H1 (cell line): ENCODE measurements around the gene ARMC9. TPM values are rescaled to one million over a fixed set of nuclear protein-coding genes. Genes with fewer than 3 reads are reported as not detected.

Experiments used
- CTCF ChIA-PET: fragments of 300-600 bp; sonication (Branson Sonifier 250); formaldehyde crosslinking; loops from one replicate; lab custom pipeline; 2021; ENCODE audit not compliant: partially characterized antibody; lab: Charles Lee
- POLR2A ChIA-PET: fragments of 300-600 bp; sonication (Branson Sonifier 250); formaldehyde crosslinking; loops from one replicate; lab custom pipeline; 2021; ENCODE audit warnings: inconsistent platforms; ENCODE audit not compliant: partially characterized antibody; lab: Charles Lee
- DNase-seq, 2 experiments: peaks; one replicate each; pipeline versions ENCODE4 v3.0.0 to v3.0.0-alpha.2; 2010 to 2022; ENCODE audit warnings: low spot score in 2 of 2, low read depth in 1 of 2, mixed read lengths in 1 of 2
- FAIRE-seq: peaks from 2 replicates; lab custom pipeline; 2011; peaks lifted over from hg19 to GRCh38; lab: Jason Lieb, UNC
- H2AFZ ChIP-seq: 2 replicates; pipeline ENCODE4 v1.8.1; 2012; ENCODE audit warnings: low read length, inconsistent platforms
- H2AK5ac ChIP-seq: 2 replicates; pipeline ENCODE4 v1.6.1; 2013; ENCODE audit warnings: low read depth, low read length
- H2BK120ac ChIP-seq: replicated peaks from 2 replicates; pipeline ENCODE3; 2013; ENCODE audit warnings: low read depth, low read length, inconsistent platforms
- H2BK12ac ChIP-seq: 2 replicates; pipeline ENCODE4 v1.6.1; 2013; ENCODE audit warnings: low read depth, low read length
- H2BK15ac ChIP-seq: 2 replicates; pipeline ENCODE4 v1.6.1; 2013; ENCODE audit warnings: low read length
- H2BK20ac ChIP-seq: 2 replicates; pipeline ENCODE4 v1.6.1; 2013; ENCODE audit warnings: low read length
- H2BK5ac ChIP-seq: 2 replicates; pipeline ENCODE4 v1.6.1; 2013; ENCODE audit warnings: low read depth, low read length
- H3K14ac ChIP-seq: 2 replicates; pipeline ENCODE4 v1.6.1; 2013; ENCODE audit warnings: inconsistent platforms; ENCODE audit not compliant: insufficient read length
- H3K18ac ChIP-seq: 2 replicates; pipeline ENCODE4 v1.6.1; 2013; ENCODE audit warnings: low read length; ENCODE audit errors: extremely low read depth
- H3K23ac ChIP-seq: 2 replicates; pipeline ENCODE4 v1.6.1; 2013; ENCODE audit warnings: inconsistent platforms; ENCODE audit not compliant: insufficient read length
- H3K23me2 ChIP-seq: 2 replicates; pipeline ENCODE4 v1.6.1; 2013; ENCODE audit warnings: low read depth, low read length
- H3K27ac ChIP-seq: 2 replicates; pipeline ENCODE4 v1.6.1; 2011; ENCODE audit warnings: low read depth, low read length, inconsistent platforms
- H3K27me3 ChIP-seq, 4 experiments: replicated peaks in 1 of 4; 1 replicate in 1 of 4; 2 replicates in 3 of 4; pipeline versions ENCODE4 v1.6.1 to v1.8.1; 2011 to 2013; ENCODE audit warnings: low read length in 3 of 4, mild to moderate bottlenecking in 3 of 4, inconsistent platforms in 2 of 4, mixed read lengths in 2 of 4, moderate library complexity in 1 of 4; ENCODE audit not compliant: control insufficient read depth in 3 of 4, insufficient read depth in 3 of 4; ENCODE audit errors: extremely low read depth in 1 of 4
- H3K36me3 ChIP-seq, 4 experiments: 2 replicates each; pipeline versions ENCODE4 v1.6.1 to v1.8.1; 2011 to 2013; ENCODE audit warnings: mild to moderate bottlenecking in 4 of 4, low read length in 3 of 4, moderate library complexity in 2 of 4, control low read depth in 1 of 4, inconsistent platforms in 1 of 4; ENCODE audit not compliant: insufficient read depth in 4 of 4, control insufficient read depth in 2 of 4
- H3K4ac ChIP-seq: replicated peaks from 2 replicates; pipeline ENCODE3; 2013; ENCODE audit warnings: low read length, low read depth, mixed read lengths, inconsistent platforms; ENCODE audit not compliant: insufficient read length
- H3K4me1 ChIP-seq, 4 experiments: replicated peaks in 1 of 4; 1 replicate in 1 of 4; 2 replicates in 3 of 4; pipeline versions ENCODE4 v1.6.1 to v1.8.1; 2011 to 2013; ENCODE audit warnings: low read length in 3 of 4, inconsistent platforms in 2 of 4, mixed read lengths in 1 of 4; ENCODE audit not compliant: insufficient read depth in 4 of 4, control insufficient read depth in 3 of 4
- H3K4me2 ChIP-seq, 2 experiments: 2 replicates each; pipeline versions ENCODE4 v1.6.1 to v1.8.1; 2011 to 2013; ENCODE audit warnings: low read depth in 2 of 2, low read length in 2 of 2, control low read depth in 1 of 2, inconsistent platforms in 1 of 2, mild to moderate bottlenecking in 1 of 2; ENCODE audit not compliant: insufficient read depth in 1 of 2
- H3K4me3 ChIP-seq, 4 experiments: fragments of 200-600, 300-600 bp in 1 of 4; sonication (generic), shearing (Covaris generic), sonication (Bioruptor Twin) in 1 of 4; 2 replicates each; pipeline versions ENCODE4 v1.5.1 to v1.8.1; 2011 to 2016; ENCODE audit warnings: low read length in 4 of 4, low read depth in 3 of 4, control low read depth in 2 of 4, inconsistent platforms in 2 of 4, mild to moderate bottlenecking in 2 of 4, mixed read lengths in 1 of 4, moderate library complexity in 1 of 4; ENCODE audit not compliant: insufficient read depth in 2 of 4; ENCODE audit errors: extremely low read depth in 1 of 4
- H3K56ac ChIP-seq: replicated peaks from 2 replicates; pipeline ENCODE3; 2013; ENCODE audit warnings: low read depth, mild to moderate bottlenecking, mixed read lengths, low read length, inconsistent platforms; ENCODE audit not compliant: insufficient read length
- H3K79me1 ChIP-seq: 2 replicates; pipeline ENCODE4 v1.6.1; 2013; ENCODE audit warnings: low read depth, low read length, control low read depth
- H3K79me2 ChIP-seq, 2 experiments: 2 replicates each; pipeline versions ENCODE4 v1.6.1 to v1.8.1; 2012 to 2013; ENCODE audit warnings: low read length in 2 of 2, mild to moderate bottlenecking in 2 of 2, inconsistent platforms in 1 of 2; ENCODE audit not compliant: insufficient read depth in 2 of 2, control insufficient read depth in 1 of 2
- H3K9ac ChIP-seq, 4 experiments: replicated peaks in 1 of 4; 1 replicate in 1 of 4; 2 replicates in 3 of 4; pipeline versions ENCODE4 v1.6.1 to v1.8.1; 2011 to 2013; ENCODE audit warnings: low read depth in 3 of 4, low read length in 3 of 4, control low read depth in 2 of 4, mild to moderate bottlenecking in 2 of 4, moderate library complexity in 2 of 4, inconsistent platforms in 1 of 4; ENCODE audit errors: extremely low read depth in 1 of 4
- H3K9me3 ChIP-seq, 2 experiments: 2 replicates each; pipeline versions ENCODE4 v1.6.1 to v1.8.1; 2012 to 2013; ENCODE audit warnings: mild to moderate bottlenecking in 2 of 2, moderate library complexity in 2 of 2, control low read depth in 1 of 2, inconsistent platforms in 1 of 2, low read depth in 1 of 2, low read length in 1 of 2, mixed read lengths in 1 of 2; ENCODE audit not compliant: insufficient read depth in 2 of 2
- H4K20me1 ChIP-seq, 2 experiments: replicated peaks in 1 of 2; 2 replicates each; pipeline versions ENCODE3 to v1.8.1; 2011 to 2013; ENCODE audit warnings: inconsistent platforms in 2 of 2, low read length in 2 of 2, mild to moderate bottlenecking in 1 of 2; ENCODE audit not compliant: insufficient read depth in 2 of 2, control insufficient read depth in 1 of 2
- H4K5ac ChIP-seq: 2 replicates; pipeline ENCODE4 v1.6.1; 2013; ENCODE audit warnings: low read length, low read depth, mixed read lengths, inconsistent platforms; ENCODE audit not compliant: insufficient read length
- H4K8ac ChIP-seq: 2 replicates; pipeline ENCODE4 v1.8.0; 2013; ENCODE audit warnings: mild to moderate bottlenecking, moderate library complexity, low read length, inconsistent platforms; ENCODE audit not compliant: insufficient read depth; ENCODE audit errors: extremely low read depth
- H4K91ac ChIP-seq: replicated peaks from 2 replicates; pipeline ENCODE3; 2013; ENCODE audit warnings: low read length, mixed read lengths, inconsistent platforms; ENCODE audit not compliant: insufficient read length
- BCL11A ChIP-seq, 2 experiments: IDR thresholded peaks; one replicate each; pipeline ENCODE4 v1.6.1; 2011; ENCODE audit warnings: low read depth in 2 of 2, low read length in 2 of 2, mild to moderate bottlenecking in 2 of 2
- CTBP2 ChIP-seq: IDR thresholded peaks from 2 replicates; pipeline ENCODE4 v1.7.0; 2011; ENCODE audit warnings: borderline replicate concordance, mild to moderate bottlenecking, moderate library complexity, mixed read lengths, low read length; ENCODE audit not compliant: insufficient read depth, insufficient read length
- EZH2 ChIP-seq: fragments of 200-600 bp; sonication (generic); IDR thresholded peaks from 2 replicates; pipeline ENCODE4 v1.7.1; 2012; ENCODE audit warnings: low read depth, mild to moderate bottlenecking, moderate library complexity, low read length, inconsistent platforms; ENCODE audit not compliant: severe bottlenecking
- RXRA ChIP-seq: IDR thresholded peaks from 2 replicates; pipeline ENCODE4 v1.6.1; 2011; ENCODE audit warnings: low read depth, mild to moderate bottlenecking, low read length, moderate library complexity; ENCODE audit not compliant: insufficient read depth
- TBP ChIP-seq: IDR thresholded peaks from 2 replicates; pipeline ENCODE4 v1.6.1; 2011; ENCODE audit warnings: low read depth, low read length, improper control_type of control experiment
- WGBS, 2 experiments: shearing (Covaris generic) in 1 of 2; methylation state at CpG; one replicate each; pipeline versions ENCODE4 v1.1.6 to v1.1.7; 2013 to 2015; ENCODE audit warnings: low lambda C conversion rate in 2 of 2, mixed read lengths in 2 of 2, inconsistent platforms in 1 of 2, low coverage in 1 of 2, missing lambda C conversion rate in 1 of 2; ENCODE audit not compliant: insufficient replicate concordance in 2 of 2, insufficient coverage in 1 of 2, insufficient read length in 1 of 2; ENCODE audit errors: extremely low coverage in 1 of 2, missing lambda C conversion rate in 1 of 2; 5-methylcytosine and 5-hydroxymethylcytosine counted together
- polyA plus RNA-seq, 7 experiments: library from polyadenylated mRNA; depleted of rRNA in 3 of 7; stranded (reverse) in 5 of 7; unstranded in 2 of 7; fragments of >200 nt in 5 of 7; fragments of 200-250 nt in 2 of 7; gene quantifications; 1 replicate in 5 of 7; 2 replicates in 1 of 7; 4 replicates in 1 of 7; pipeline versions ENCODE4 v1.2.1 to v1.2.3, GENCODE V29; 2011 to 2013; ENCODE audit warnings: missing spikeins in 2 of 7, mixed read lengths in 2 of 7
- total RNA-seq: library from RNA; stranded (reverse); fragmentation: NEBNext Ultra II Directional; extraction: Animal tissue kit (Norgen Biotek cat#: 25700); gene quantifications from 2 replicates; pipeline ENCODE4 v1.2.1, GENCODE V29; 2021

The ARMC9 gene
- total and polyA plus RNA-seq, 2 of the 8 experiments (the other 6 are each of a cell fraction or from before 2014, with no cell fraction given): 23.2 to 36.1 TPM

GRCh38 chr2:231342061-231342711, 143.8 kb downstream of the ARMC9 start:
- no peaks in the 10 kb centered on the region for H4K20me1 ChIP-seq
- peaks cover 0 to 8% (median 4%) of the 10 kb centered on the region in 4 experiments; a peak in 2 of 7 replicates for H3K4me1 ChIP-seq
- no peak for DNase-seq
- no peak overlapping the region; a peak in 1 of 7 replicates for H3K9ac ChIP-seq
- H3K27me3 ChIP-seq: no peaks in the 10 kb centered on the region
- H2BK5ac ChIP-seq: no peak overlapping the region
- no peak for FAIRE-seq
- H3K23ac ChIP-seq: no peak overlapping the region
- H3K18ac ChIP-seq: no peak overlapping the region; the same call in 1 of the 2 replicates
- H3K36me3 ChIP-seq: no peaks in the 10 kb centered on the region; a peak in 1 of 8 replicates
- H3K56ac ChIP-seq: no peak overlapping the region
- H4K91ac ChIP-seq: no peak overlapping the region
- ChIA-PET POLR2A (interaction anchor here (1.4 kb wide), 1 partner anchor 17 kb away, joined by 5 read pairs; no protein-coding TSS in a partner anchor), CTCF (interaction anchor here (0.8 to 2.6 kb wide), 8 partner anchors 16 to 115 kb away, joined by 3 to 10 read pairs (median 4); no protein-coding TSS in a partner anchor)
- no peak overlapping the region for H3K4ac ChIP-seq
- no peaks in the 10 kb centered on the region for H3K9me3 ChIP-seq
- H2BK15ac ChIP-seq: no peak overlapping the region
- no peak overlapping the region for H4K8ac ChIP-seq
- H3K4me2 ChIP-seq: no peak overlapping the region
- H3K79me1 ChIP-seq: no peaks in the 10 kb centered on the region
- no peaks in the 10 kb centered on the region for H3K79me2 ChIP-seq
- no peak overlapping the region for H2AK5ac ChIP-seq
- no peak overlapping the region for H3K4me3 ChIP-seq
- H2AFZ ChIP-seq: no peak overlapping the region
- no peak overlapping the region for H4K5ac ChIP-seq
- 89% methylated on average over 14 of the region's 14 CpGs; no CpG with 5 or more reads in 1 of the 2 experiments for WGBS, 2 experiments
- H2BK12ac ChIP-seq: no peak overlapping the region
- no peaks in the 10 kb centered on the region for H3K23me2 ChIP-seq
- no peak overlapping the region for H2BK120ac ChIP-seq
- H3K27ac ChIP-seq: no peak overlapping the region; the same call in 1 of the 2 replicates
- no peak overlapping the region for H3K14ac ChIP-seq
- H2BK20ac ChIP-seq: no peak overlapping the region
- TF ChIP-seq CTBP2: no peak
- no peak for TF ChIP-seq RXRA
- no peak for TF ChIP-seq TBP
- no peak for TF ChIP-seq BCL11A (IDR thresholded peaks at IDR 0.05; ENCODE audit: low read depth in 2 of 2, low read length in 2 of 2)
- no peak for TF ChIP-seq EZH2
